Fibroblast of lung (primary cell): ENCODE results near the gene CR2.

Experiments
- CTCF ChIP-seq, 2 donors: IDR thresholded peaks in 1 of 2; conservative IDR thresholded peaks in 1 of 2; 1 replicate in 1 of 2; 2 replicates in 1 of 2; pipeline ENCODE4 v1.5.1; 2011 to 2012; ENCODE audit warnings: low read length in 2 of 2, control low read depth in 1 of 2, inconsistent platforms in 1 of 2, low read depth in 1 of 2, mild to moderate bottlenecking in 1 of 2
- EZH2 ChIP-seq: IDR thresholded peaks from 2 replicates; pipeline ENCODE4 v1.5.1; 2012; ENCODE audit warnings: low read length, control low read depth, mild to moderate bottlenecking; ENCODE audit errors: missing control alignments

- TF ChIP-seq CTCF (conservative IDR thresholded peaks at IDR 0.05 in 1 of 2, IDR thresholded peaks at IDR 0.05 in 1 of 2; ENCODE audit: low read depth in 1 of 2, low read length in 2 of 2) (no peak), EZH2 (no peak)
Measured at GRCh38 chr1:207412845-207413244, 41.3 kb upstream of the CR2 start.
